HG03342 (cell line): ENCODE results near the gene CROCC2.

Experiments
- ATAC-seq: cut with Tn5 transposase; IDR thresholded peaks from one replicate; pipeline ENCODE4 v1.9.1; 2021; ENCODE audit warnings: mild to moderate bottlenecking, moderate library complexity; ENCODE audit not compliant: unreplicated experiment

Gene CROCC2

DNA sequence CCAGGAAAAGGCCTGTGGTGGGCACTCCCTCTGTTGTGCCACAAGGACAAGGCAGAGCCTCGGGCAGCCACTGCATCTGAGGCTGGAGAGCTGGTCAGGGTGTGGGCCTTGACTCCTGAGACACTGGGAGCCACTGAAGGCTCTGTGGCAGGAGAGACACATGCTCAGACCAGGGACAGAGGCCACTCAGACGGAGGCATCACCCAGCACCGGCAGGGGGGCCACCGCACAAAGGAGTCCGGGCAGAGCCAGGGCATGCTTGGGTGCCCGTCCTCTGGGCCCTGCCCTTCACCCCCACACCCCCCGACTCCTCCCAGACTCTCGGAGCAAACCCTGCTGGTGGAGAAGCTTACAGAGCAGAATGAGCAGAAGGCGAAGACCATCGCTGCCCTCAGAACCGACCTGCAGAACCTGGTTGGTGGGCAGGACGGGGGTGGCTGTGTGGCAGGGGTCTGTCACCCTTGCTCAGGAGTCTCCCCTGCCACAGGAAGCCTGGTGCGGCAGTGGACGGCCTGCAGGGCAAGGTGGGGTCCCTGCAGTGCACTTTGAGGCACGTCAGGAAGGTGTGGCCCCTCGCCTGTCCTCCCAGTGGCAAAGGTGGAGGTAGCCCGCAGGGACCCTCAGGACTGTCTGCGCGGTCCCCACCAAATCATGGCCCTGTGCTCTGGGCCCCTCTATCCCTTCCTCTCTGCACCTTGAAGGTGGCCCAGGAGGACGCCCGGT lies 26.0 kb downstream of the CROCC2 start:
- ATAC-seq = no peak

DNA sequence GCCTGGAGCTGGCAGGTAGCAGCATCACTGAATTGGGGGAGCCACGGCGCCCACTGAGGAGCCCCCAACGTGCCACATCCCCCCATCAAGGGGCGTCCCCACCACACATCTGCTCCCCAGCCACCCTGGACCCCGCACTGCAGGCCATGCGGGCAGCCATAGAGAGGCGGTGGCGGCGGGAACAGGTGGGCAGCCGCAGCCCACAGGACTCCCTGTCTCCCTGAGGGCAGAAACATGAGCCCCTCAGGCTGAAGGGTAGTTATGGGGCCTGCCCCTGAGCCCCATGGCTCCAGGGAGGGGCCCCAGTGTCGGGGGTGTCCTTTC lies 26.6 kb downstream of the CROCC2 start:
- ATAC-seq = no peak

- ATAC-seq = no peak
Observed at GRCh38 chr2:240933048-240933965, 27.2 kb downstream of the CROCC2 start.

GRCh38 chr2:240933966-240934700 lies 28.0 kb downstream of the CROCC2 start:
- ATAC-seq = no peak

- ATAC-seq = no peak
Observed at GRCh38 chr2:240934701-240935102, 28.6 kb downstream of the CROCC2 start.

GRCh38 chr2:240935103-240935876 lies 29.2 kb downstream of the CROCC2 start:
- no peak for ATAC-seq

GRCh38 chr2:240936106-240936505 lies 30.0 kb downstream of the CROCC2 start:
- no peak for ATAC-seq

GRCh38 chr2:240946046-240946445 lies 39.9 kb downstream of the CROCC2 start:
- no peak for ATAC-seq

GRCh38 chr2:240946654-240947053 lies 40.5 kb downstream of the CROCC2 start:
- no peak for ATAC-seq

DNA sequence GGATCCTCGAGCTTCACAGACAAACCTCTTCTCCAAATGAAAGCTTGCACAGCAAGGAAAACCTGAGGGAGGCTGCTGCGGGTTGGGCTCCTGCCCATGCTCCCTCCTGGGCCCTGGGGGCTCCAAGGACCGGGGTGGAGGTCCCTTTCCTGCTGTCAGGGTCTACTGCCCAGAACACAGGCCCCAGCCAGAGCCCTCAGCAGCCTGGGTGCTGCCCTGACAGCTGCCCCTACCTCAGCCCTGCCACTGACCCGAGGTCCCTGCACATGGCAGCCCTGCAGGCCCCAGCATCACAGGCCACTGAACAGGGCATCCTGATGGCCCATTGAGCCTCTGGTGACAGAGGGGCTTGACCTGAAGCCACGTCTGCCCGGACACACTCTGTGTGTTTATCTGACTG lies 41.0 kb downstream of the CROCC2 start:
- ATAC-seq = no peak

DNA sequence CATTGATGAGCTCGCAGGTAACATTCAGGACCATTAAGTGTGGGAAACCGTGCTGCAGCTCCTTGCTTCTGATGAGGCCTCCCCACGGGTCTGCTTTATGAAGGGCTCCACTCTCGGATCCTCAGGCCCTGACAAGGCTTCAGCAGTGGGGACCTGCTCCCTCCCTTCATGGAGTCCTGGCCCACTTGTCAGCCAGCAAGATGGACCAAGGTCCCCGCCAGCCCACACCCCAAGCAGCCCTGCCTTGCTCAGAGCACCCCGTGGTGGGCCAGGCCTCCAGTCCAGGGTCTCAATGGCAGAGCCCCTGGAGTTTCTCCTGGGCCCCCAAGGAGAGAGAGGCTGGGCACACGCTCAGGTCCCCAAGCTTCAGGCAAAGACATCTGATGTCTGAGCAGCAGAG lies 41.5 kb downstream of the CROCC2 start:
- no peak for ATAC-seq

GRCh38 chr2:240948086-240948485 lies 42.0 kb downstream of the CROCC2 start:
- no peak for ATAC-seq

DNA sequence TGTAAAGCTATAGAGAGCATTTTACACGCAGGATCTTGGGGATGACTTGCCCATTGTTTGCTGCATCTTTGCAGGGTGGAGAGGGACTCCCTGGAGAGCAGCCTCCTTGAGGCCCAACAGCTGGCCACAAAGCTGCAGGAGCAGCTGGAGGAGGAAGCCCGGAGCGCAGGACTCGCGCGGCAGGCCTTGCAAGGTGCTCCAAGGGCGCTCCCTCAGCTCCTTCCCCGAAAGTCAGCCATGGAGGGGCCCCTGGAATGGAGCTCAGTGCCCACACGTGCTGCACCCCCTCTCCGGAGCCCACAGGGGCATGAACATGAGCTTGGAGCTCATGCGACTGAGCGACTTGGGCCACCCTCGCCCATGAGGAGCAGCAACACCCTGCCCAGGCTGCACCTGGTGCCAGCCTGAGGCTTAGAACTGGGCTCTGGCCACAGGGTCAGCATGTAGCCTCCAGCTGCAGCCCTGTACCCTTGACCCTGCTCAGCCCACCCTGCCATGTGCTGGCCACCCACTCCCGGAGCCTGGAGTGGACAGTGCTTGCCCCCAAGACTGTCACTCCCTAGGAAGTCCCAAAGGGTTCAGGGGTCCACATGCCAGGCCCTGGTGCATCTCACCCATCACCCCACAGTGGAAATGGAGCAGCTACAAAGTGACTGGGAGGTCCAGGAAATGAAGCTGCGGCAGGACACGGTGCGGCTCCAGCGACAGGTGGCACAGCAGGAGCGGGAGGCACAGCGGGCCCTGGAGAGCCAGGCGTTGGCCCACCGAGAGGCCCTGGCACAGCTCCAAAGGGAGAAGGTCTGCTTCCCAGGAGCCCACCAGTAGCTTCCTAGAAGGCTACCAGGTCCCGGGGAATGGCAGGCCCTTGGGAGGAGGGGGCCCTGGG lies 43.0 kb downstream of the CROCC2 start:
- no peak for ATAC-seq

DNA sequence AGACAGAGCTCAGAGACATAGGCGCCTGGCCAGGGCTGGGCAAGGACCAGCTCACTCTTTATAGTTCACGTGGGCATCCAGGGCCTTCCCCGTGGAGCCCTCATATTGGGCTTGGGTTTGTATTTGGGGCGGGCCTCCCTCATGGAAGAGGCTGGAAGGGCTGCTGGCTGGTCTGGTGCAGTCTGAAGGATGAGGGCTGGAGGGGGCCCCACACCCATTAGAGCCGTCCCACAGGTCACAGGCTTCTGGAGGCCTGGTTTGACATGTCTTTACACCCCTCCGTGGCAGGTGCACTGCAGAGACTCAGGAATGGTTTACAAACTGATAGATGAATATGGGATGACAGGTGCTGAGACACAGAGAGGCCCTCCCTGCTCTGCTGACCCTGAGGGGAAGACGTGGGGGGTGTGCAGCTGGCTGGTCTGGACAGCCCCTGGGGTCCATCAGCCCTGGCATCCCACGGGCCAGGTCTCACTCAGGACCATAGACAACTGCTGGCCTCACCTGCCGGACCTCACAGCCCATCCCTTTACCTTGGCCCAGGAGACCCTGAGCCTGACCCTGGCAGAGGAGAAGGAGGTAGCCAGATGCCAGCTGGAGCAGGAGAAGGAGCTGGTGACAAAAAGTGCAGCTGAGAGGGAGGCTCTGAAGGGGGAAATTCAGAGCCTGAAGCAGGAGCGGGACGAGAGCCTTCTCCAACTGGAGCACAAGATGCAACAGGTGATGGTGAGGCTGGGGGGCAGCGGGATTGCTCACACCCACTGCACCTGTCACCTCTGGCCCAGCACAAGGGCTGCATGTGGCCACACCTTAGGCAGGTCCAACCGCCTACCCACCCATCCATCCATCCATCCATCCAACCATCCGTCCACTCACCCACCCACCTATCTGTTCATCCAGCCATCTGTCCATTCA lies 43.9 kb downstream of the CROCC2 start:
- no peak for ATAC-seq

- ATAC-seq = no peak
Observed at GRCh38 chr2:240951045-240951594, 45.0 kb downstream of the CROCC2 start.

DNA sequence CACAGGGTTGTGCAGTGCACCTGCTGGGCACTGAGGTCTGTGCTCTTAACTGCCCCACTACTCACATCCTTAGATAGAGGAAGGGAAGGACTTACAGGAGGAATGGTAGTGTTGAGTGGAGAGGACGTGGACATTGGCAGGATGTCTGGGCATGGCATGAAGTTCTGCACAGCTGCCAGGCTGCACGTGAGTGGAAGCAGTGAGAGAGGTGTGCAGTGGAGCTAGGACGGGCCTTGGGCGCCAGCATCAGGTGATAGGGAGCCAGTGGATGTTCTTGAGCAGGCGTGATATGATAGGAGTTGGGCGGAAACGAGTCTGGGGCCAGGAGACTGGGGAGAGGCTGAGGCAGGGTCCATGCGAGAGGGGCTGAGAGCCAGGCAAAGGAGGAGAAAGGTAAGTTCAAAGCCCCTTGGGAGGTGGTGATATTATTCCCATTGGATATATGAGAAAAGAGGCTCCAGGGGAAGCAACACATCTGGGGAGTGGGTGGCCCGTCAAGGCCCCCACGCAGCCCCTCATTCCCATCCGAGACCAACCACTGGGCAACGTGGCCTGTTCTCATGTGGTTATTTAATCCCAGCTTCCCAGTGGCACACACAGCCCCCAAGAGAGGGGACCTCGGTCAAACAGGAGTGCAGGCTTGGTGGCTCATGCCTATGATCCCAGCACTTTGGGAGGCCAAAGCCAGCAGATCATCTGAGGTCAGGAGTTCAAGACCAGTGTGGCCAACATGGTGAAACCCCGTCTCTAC lies 46.5 kb downstream of the CROCC2 start:
- ATAC-seq = no peak

DNA sequence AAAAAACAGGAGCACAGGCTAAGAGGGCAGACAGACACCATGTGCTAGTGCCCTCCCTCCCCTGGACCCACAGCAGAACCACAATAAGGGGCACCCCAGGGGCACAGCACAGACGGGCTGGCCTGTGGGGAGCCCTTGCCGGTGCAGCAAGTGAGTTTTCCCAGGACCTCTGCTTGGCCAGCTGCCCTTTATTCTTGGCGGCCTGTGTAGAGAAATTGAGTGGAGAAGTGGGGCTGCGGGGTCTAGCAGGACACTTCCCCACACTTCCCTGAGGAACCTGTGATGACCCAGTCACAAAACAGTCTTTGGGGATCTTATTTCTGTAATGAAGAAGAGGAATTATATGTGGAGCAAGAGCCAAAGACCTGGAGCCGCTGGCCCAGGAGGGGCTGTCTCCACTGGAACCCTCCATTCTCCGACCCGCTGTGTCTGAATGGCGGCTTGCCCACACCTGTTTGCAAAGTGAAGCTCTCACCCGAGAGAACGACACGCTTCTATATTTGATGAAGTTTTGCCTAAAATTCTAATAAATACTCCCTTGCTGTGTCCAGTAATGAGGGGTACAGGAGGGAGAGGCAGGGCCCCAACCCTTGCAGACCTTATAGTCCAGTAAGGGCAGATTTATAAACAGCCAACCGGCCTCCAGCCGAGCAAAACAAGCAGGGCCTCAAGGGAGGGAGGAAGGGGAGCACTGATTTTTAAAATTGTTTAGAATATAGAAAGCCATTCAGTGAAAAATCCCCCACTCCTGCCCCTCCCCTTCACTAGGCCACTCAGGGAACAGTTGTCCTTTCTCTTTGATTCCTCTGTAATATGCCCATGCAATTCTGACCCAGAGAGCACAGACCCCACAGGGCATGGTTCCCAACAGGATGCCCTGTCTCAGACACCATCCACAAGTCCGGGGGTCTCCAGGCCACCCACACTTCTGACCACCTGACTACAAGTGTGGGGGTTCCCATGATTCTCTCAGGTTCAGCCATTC lies 47.6 kb downstream of the CROCC2 start:
- no peak for ATAC-seq
